ENCODE measurements around the gene TMEM163. TPM values are rescaled to one million over a fixed set of nuclear protein-coding genes. Genes with fewer than 3 reads are reported as not detected.

TMEM163 gene
- total RNA-seq, 1 experiment from 2014 or later: 0.12 TPM

DNA sequence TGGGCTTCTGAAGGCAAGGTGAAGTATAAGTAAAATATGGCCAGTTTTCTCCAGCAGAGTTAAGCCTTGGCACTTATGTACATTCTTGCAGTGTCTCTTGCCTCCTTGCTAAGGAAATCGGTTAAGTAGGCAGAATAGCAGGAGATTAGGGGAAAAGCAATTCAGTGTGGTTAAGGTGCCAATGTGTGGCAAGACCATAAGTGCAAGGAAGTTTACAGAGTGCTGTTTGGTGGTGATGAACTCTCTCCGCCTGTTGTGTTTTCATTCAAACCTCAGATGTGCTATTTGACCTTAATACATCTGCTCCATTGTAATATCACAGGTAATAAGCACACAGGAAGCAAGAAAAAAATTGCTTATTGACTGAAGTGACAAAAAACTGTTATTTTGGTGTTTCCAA lies 308.8 kb downstream of the TMEM163 start:
- no peak overlapping the region for H3K4me3 ChIP-seq (replicated peaks in 1 of 2; ENCODE audit: low read depth in 1 of 2, low read length in 2 of 2)
- no peak overlapping the region for H3K4me2 ChIP-seq (ENCODE audit: low read length)
- ChIA-PET CTCF (no interaction called here), POLR2A (no interaction called here), RAD21 (ENCODE audit: low non-redundant PET in 1 of 2, low total read pairs in 2 of 2, uncharacterized antibody in 2 of 2, unreplicated experiment in 2 of 2) (no interaction called here)
- H3K36me3 ChIP-seq (ENCODE audit: control insufficient read depth in 1 of 2, insufficient read depth in 2 of 2, low read length in 2 of 2): no peaks in the 10 kb centered on the region
- H3K9me3 ChIP-seq (ENCODE audit: control insufficient read depth in 1 of 2, insufficient read depth in 1 of 2, low read depth in 1 of 2, low read length in 2 of 2): no peaks in the 10 kb centered on the region
- ATAC-seq: no peak
- DNase-seq (ENCODE audit: low read depth, low spot score): no peak
- peaks cover 0 to 9% of the 10 kb centered on the region in 2 experiments; a peak in 2 of 4 replicates for H3K4me1 ChIP-seq (ENCODE audit: control insufficient read depth in 1 of 2, insufficient read depth in 2 of 2, low read length in 2 of 2)
- H3K27me3 ChIP-seq (ENCODE audit: insufficient read depth, low read length): no peaks in the 10 kb centered on the region
- intact Hi-C loops (cut with micrococcal nuclease): loop anchor here (5.0 kb wide), 1 partner anchor 163 kb away; no protein-coding TSS in a partner anchor
- no peak overlapping the region for H2AFZ ChIP-seq (ENCODE audit: low read depth, low read length, poor library complexity, severe bottlenecking)
- no peak overlapping the region for H3K9ac ChIP-seq (ENCODE audit: low read length)
- no TSS peak for BruUV-seq (replicated peaks)
- no peak overlapping the region for H3K27ac ChIP-seq (ENCODE audit: low read depth, low read length)
- no peaks in the 10 kb centered on the region for H3K79me2 ChIP-seq (ENCODE audit: insufficient read depth, low read length)
- H4K20me1 ChIP-seq (ENCODE audit: insufficient read depth): no peaks in the 10 kb centered on the region
- TF ChIP-seq FOSL1 (IDR thresholded peaks at IDR 0.05; ENCODE audit: low read depth): no peak
- H3K9me2 ChIP-seq (ENCODE audit: insufficient read depth): no peaks in the 10 kb centered on the region

DNA sequence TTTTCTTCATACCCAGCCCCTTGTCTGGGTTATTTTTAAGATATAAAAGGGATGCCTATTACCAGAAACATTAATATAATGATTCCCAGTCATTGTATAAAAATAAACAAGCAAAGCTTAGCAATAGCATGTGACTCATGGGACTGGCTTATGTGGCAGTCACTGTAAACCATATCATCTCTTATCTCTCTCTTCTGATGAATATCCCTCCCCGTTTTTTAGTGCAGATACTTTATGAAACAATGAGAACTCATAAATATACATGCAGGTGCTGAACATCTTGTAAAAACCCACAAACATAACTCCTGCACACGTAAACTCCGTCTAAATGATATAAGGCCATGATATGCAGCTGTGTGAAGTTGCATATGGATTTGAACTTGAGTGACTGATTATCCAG lies 310.0 kb downstream of the TMEM163 start:
- Histone ChIP-seq H3K27me3 (ENCODE audit: insufficient read depth, low read length) (no peaks in the 10 kb centered on the region), H3K4me3 (replicated peaks in 1 of 2; ENCODE audit: low read depth in 1 of 2, low read length in 2 of 2) (no peak overlapping the region), H3K9me2 (ENCODE audit: insufficient read depth) (no peaks in the 10 kb centered on the region), H3K9ac (ENCODE audit: low read length) (no peak overlapping the region), H3K4me2 (ENCODE audit: low read length) (no peak overlapping the region), H3K27ac (ENCODE audit: low read depth, low read length) (no peak overlapping the region), H2AFZ (ENCODE audit: low read depth, low read length, poor library complexity, severe bottlenecking) (no peak overlapping the region), H4K20me1 (ENCODE audit: insufficient read depth) (no peaks in the 10 kb centered on the region), H3K9me3 (ENCODE audit: control insufficient read depth in 1 of 2, insufficient read depth in 1 of 2, low read depth in 1 of 2, low read length in 2 of 2) (no peaks in the 10 kb centered on the region), H3K4me1 (ENCODE audit: control insufficient read depth in 1 of 2, insufficient read depth in 2 of 2, low read length in 2 of 2) (peaks cover 0 to 9% of the 10 kb centered on the region in 2 experiments; a peak in 2 of 4 replicates), H3K79me2 (ENCODE audit: insufficient read depth, low read length) (no peaks in the 10 kb centered on the region), H3K36me3 (ENCODE audit: control insufficient read depth in 1 of 2, insufficient read depth in 2 of 2, low read length in 2 of 2) (no peaks in the 10 kb centered on the region)
- no TSS peak for BruUV-seq (replicated peaks)
- RAD21 ChIA-PET (ENCODE audit: low non-redundant PET in 1 of 2, low total read pairs in 2 of 2, uncharacterized antibody in 2 of 2, unreplicated experiment in 2 of 2): no interaction called here
- intact Hi-C loops (cut with micrococcal nuclease): no loop called here
- ATAC-seq (no peak), DNase-seq (ENCODE audit: low read depth, low spot score) (no peak)
- CTCF ChIA-PET: no interaction called here
- POLR2A ChIA-PET: no interaction called here
- TF ChIP-seq, protein P1, sequence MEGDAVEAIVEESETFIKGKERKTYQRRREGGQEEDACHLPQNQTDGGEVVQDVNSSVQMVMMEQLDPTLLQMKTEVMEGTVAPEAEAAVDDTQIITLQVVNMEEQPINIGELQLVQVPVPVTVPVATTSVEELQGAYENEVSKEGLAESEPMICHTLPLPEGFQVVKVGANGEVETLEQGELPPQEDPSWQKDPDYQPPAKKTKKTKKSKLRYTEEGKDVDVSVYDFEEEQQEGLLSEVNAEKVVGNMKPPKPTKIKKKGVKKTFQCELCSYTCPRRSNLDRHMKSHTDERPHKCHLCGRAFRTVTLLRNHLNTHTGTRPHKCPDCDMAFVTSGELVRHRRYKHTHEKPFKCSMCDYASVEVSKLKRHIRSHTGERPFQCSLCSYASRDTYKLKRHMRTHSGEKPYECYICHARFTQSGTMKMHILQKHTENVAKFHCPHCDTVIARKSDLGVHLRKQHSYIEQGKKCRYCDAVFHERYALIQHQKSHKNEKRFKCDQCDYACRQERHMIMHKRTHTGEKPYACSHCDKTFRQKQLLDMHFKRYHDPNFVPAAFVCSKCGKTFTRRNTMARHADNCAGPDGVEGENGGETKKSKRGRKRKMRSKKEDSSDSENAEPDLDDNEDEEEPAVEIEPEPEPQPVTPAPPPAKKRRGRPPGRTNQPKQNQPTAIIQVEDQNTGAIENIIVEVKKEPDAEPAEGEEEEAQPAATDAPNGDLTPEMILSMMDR (IDR thresholded peaks at IDR 0.05 in 2 of 3, conservative IDR thresholded peaks at IDR 0.05 in 1 of 3; ENCODE audit: borderline replicate concordance in 1 of 3, insufficient read depth in 1 of 3, low read depth in 2 of 3, low read length in 2 of 3): no peak
- no peak for TF ChIP-seq EGR1 (IDR thresholded peaks at IDR 0.05; ENCODE audit: low read depth)
- no peak for TF ChIP-seq POLR2A (IDR thresholded peaks at IDR 0.05; ENCODE audit: borderline replicate concordance, extremely low read depth, insufficient read depth, insufficient read length)
- no peak for TF ChIP-seq TCF7L2 (IDR thresholded peaks at IDR 0.05; ENCODE audit: borderline replicate concordance, extremely low read depth, insufficient read depth, insufficient read length)

Measured in HCT116 (cell line).